Endothelial cell (in vitro differentiated cells): ENCODE measurements around the gene FUS. TPM values are rescaled to one million over a fixed set of nuclear protein-coding genes. Genes with fewer than 3 reads are reported as not detected.
A peak's percentile ranks its signal among the peaks of the same experiment; 100 is the strongest.

Source experiments
- DNase-seq: peaks from one replicate; pipeline ENCODE4 v3.0.0; 2021; ENCODE audit warnings: low spot score
- H3K27ac Mint-ChIP-seq: one replicate; pipeline ENCODE4 v1.8.0; 2021; ENCODE audit warnings: mixed read lengths, inconsistent platforms; ENCODE audit not compliant: unreplicated experiment
- H3K27me3 Mint-ChIP-seq: one replicate; pipeline ENCODE4 v1.8.0; 2021; ENCODE audit warnings: mild to moderate bottlenecking, moderate library complexity, mixed read lengths, inconsistent platforms; ENCODE audit not compliant: unreplicated experiment
- H3K36me3 Mint-ChIP-seq: one replicate; pipeline ENCODE4 v1.8.0; 2021; ENCODE audit warnings: mild to moderate bottlenecking, low read depth, mixed read lengths, inconsistent platforms; ENCODE audit not compliant: unreplicated experiment
- H3K4me1 Mint-ChIP-seq: one replicate; pipeline ENCODE4 v1.8.0; 2021; ENCODE audit warnings: mild to moderate bottlenecking, mixed read lengths, inconsistent platforms; ENCODE audit not compliant: unreplicated experiment
- H3K4me3 Mint-ChIP-seq: one replicate; pipeline ENCODE4 v1.8.0; 2021; ENCODE audit warnings: mild to moderate bottlenecking, mixed read lengths, inconsistent platforms; ENCODE audit not compliant: unreplicated experiment
- H3K9me3 Mint-ChIP-seq: one replicate; pipeline ENCODE4 v1.8.0; 2021; ENCODE audit warnings: mixed read lengths, inconsistent platforms; ENCODE audit not compliant: unreplicated experiment
- CTCF ChIP-seq: fragments of 200-600 bp; sonication (generic); IDR thresholded peaks from one replicate; pipeline ENCODE4 v1.5.0; 2021; ENCODE audit warnings: antibody characterized with exemption; ENCODE audit not compliant: unreplicated experiment
- total RNA-seq: library from RNA; stranded (reverse); fragmentation: NEBNext Ultra II Directional; extraction: Animal tissue kit (Norgen Biotek cat#: 25700); gene quantifications from one replicate; pipeline ENCODE4 v1.2.1, GENCODE V29; 2021; ENCODE audit not compliant: unreplicated experiment

Gene FUS
- total RNA-seq, 1 donor from 2014 or later, result 590 TPM

DNA sequence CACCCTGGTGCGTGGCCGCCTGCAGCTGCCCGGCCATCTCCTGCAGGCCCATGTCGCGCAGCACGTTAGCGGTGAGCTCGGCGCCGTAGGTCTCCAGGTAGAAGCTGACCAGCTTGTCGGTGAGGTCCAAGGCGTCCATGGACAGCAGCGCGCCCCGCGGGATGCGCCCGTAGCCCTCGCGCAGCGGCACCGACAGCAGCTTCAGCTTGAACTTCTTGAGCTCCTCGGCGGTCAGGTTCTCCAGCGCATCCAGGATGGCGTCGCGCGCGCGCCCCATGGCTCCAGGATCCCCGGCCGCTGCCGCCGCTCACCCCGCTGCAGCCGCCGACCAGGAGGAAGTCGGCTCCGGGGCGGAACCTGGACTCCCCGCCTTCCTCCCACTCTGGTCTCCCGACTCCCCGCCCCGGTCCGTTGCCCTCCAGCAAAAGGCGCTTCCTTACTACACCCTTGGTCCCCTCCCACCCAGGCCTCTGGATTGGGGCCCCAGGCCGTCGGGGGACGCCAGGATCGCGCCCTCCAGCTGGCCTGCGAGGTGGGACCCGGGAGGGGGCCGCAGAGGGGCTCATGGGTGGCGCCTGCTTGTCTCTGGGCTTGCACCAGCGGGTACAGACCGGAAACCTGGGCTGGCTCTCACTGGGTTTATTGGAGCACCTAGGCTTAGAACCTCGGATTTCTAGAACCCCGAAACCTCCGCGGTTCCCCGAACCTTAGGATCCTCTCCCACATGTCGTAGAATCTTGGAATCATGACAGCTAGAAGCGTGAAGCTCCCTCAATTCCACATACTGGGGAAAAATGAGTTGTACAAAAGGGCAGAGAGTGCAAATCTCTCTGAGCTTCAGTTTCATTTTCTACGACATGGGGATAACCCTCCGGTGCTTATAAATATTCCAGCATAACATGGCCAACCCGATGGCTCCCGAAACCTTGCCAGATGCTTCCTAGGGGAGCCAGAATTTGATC lies 22.8 kb downstream of the FUS start, which contains the start of gene PYCARD:
Gene PYCARD (minus strand): TSS at position 347 of the 962 bp plus-strand sequence. CDS start 70 bp downstream, at position 277.
- TF ChIP-seq CTCF, result no peak
- peak within 1 kb of the TSS; percentile 13 for H3K27ac Mint-ChIP-seq
- no peaks in the 10 kb centered on the region for H3K9me3 Mint-ChIP-seq
- H3K27me3 Mint-ChIP-seq, result peaks cover 13% of the 10 kb centered on the region
- peaks cover 39% of the 10 kb centered on the region for H3K4me1 Mint-ChIP-seq
- peak; percentile 64 for DNase-seq
- H3K36me3 Mint-ChIP-seq, result peaks cover 14% of the 10 kb centered on the region
- peak within 1 kb of the TSS; percentile 87 for H3K4me3 Mint-ChIP-seq

DNA sequence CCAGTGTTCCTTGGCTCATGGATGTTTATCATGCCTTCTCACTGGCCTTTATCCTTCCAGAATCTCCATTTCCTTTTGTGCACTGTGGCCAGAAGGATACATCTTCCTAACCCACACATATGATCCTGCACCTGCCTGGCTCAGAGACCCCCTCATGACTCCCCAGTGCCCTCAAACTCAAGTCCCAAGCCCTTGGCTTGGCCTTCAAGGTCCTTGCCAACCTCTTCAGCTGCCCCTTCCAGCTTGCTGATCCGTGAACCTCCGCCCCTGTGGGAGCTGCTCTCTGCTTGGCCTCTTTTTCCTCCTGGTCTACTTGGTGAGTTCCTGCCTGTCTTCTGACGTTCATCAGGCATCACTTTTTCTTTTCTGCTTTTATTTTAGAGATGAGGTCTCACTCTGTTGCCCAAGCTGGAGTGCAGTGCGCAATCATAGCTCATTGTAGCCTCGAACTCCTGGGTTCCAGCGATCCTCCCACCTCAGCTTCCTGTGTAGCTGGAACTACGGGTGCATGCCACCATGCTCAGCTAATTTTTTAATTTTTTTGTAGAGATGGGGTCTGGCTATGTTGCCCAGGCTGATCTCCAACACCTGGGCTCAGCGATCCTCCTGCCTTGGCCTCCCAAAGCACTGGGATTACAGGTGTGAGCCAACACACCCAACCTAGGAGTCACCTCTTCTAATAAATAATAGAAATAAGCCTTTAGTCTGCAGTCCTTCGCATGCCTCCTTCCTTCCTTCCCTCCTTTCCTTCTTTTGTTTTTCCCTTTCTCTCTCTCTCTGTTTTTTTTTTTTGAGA lies 25.1 kb downstream of the FUS start:
- H3K27ac Mint-ChIP-seq, result no peak overlapping the region
- peaks cover 10% of the 10 kb centered on the region for H3K36me3 Mint-ChIP-seq
- no peak overlapping the region for H3K4me3 Mint-ChIP-seq
- no peak for DNase-seq
- H3K9me3 Mint-ChIP-seq, result no peaks in the 10 kb centered on the region
- H3K4me1 Mint-ChIP-seq, result peaks cover 16% of the 10 kb centered on the region
- TF ChIP-seq CTCF, result no peak
- H3K27me3 Mint-ChIP-seq, result peaks cover 13% of the 10 kb centered on the region

GRCh38 chr16:31206776-31207175 lies 26.8 kb downstream of the FUS start:
- no peak for TF ChIP-seq CTCF
- H3K4me3 Mint-ChIP-seq, result no peak overlapping the region
- DNase-seq, result no peak
- peaks cover 5% of the 10 kb centered on the region for H3K36me3 Mint-ChIP-seq
- no peak overlapping the region for H3K27ac Mint-ChIP-seq
- H3K4me1 Mint-ChIP-seq, result peaks cover 7% of the 10 kb centered on the region
- H3K9me3 Mint-ChIP-seq, result no peaks in the 10 kb centered on the region
- peaks cover 7% of the 10 kb centered on the region for H3K27me3 Mint-ChIP-seq

- peaks cover 12% of the 10 kb centered on the region for H3K27me3 Mint-ChIP-seq
- no peak for DNase-seq
- H3K4me3 Mint-ChIP-seq, result no peak overlapping the region
- H3K36me3 Mint-ChIP-seq, result no peaks in the 10 kb centered on the region
- H3K27ac Mint-ChIP-seq, result no peak overlapping the region
- no peaks in the 10 kb centered on the region for H3K9me3 Mint-ChIP-seq
- no peak for TF ChIP-seq CTCF
- peaks cover 13% of the 10 kb centered on the region for H3K4me1 Mint-ChIP-seq
These were observed 33.4 kb downstream of the FUS start for GRCh38 chr16:31213342-31213741.
